Retina (tissue), 1 donor: Measurements from ENCODE around the gene SEC61A1.

Experiments
- DNase-seq: peaks from one replicate; pipeline ENCODE4 v3.0.0-alpha.2; 2016

Gene SEC61A1

DNA sequence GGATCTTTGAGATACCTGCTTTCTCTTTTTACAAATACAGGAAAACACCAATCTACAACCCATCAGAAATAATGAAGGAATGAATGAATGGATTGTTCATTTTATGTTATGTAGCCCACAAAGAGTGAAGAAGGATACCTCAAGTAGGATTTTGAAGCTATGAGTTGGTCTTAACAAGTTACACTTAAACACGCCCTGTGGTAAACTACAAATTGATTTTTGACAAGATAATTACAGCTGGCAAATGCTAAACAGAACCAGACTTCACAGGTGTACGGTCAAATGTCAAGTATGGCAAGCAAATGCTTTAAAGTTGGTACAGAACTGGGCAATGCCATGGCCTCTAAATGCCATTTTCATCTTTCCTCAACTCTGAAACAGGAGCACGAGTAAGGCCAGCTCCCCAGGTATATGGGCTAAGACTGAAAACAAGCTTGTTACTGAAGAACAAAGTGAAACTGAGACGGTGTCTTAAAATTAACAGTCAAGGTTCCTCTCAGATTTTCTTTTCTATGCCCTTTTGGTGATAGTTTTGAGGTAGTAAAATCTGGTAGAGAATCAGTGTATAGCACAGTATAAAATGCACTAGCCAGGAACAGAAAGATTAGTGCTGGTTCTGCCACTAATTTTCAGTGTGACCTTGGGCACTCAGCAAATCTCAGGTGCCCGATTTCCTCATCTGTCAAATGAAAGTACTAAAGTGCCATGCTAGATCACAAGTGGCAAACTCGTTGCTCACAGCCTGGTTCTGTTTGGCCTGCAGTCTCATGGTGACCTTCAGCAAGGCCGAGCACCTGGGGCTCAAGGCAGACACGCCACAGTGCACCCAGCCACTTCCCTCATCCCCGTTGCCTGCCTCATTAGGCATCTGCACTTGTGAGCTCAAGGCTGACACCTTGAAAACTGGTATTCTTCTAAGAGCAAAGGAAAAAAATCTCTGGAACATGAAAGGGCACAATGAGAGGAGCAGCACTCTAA lies 61.9 kb downstream of the SEC61A1 start:
- no peak for DNase-seq
